ENCODE measurements around the gene PRMT1. TPM values are rescaled to one million over a fixed set of nuclear protein-coding genes. Genes with fewer than 3 reads are reported as not detected.

Gene PRMT1
- total RNA-seq, 4 donors from 2014 or later: 63.8 to 104 (median 78.2) TPM

- no peak for TF ChIP-seq CTCF (IDR thresholded peaks at IDR 0.05; ENCODE audit: low read depth)
Observed at GRCh38 chr19:49687566-49688316, 10.7 kb downstream of the PRMT1 start.

GRCh38 chr19:49688531-49689132 is 11.6 kb downstream of the PRMT1 start:
- TF ChIP-seq CTCF (IDR thresholded peaks at IDR 0.05; ENCODE audit: low read depth): no peak

- TF ChIP-seq CTCF (IDR thresholded peaks at IDR 0.05; ENCODE audit: low read depth): no peak
Observed at GRCh38 chr19:49689133-49690078, 12.3 kb downstream of the PRMT1 start, which contains the start of gene ADM5. TSS of gene ADM5 (plus strand) at chr19:49689594. CDS start at chr19:49689838, 244 bp downstream.

- no peak for TF ChIP-seq CTCF (IDR thresholded peaks at IDR 0.05; ENCODE audit: low read depth)
Observed at GRCh38 chr19:49690079-49690655, 13.1 kb downstream of the PRMT1 start.

GRCh38 chr19:49690656-49691242 is 13.7 kb downstream of the PRMT1 start, which contains the start of gene CPT1C:
TSS of gene CPT1C (plus strand) at chr19:49691116. CDS start at chr19:49692253, 1,137 bp downstream.
- TF ChIP-seq CTCF (IDR thresholded peaks at IDR 0.05; ENCODE audit: low read depth): no peak

GRCh38 chr19:49691243-49692146 is 14.4 kb downstream of the PRMT1 start:
- no peak for TF ChIP-seq CTCF (IDR thresholded peaks at IDR 0.05; ENCODE audit: low read depth)

Data from subcutaneous adipose tissue (tissue), 4 donors.